ENCODE results near the gene TREH.

DNA sequence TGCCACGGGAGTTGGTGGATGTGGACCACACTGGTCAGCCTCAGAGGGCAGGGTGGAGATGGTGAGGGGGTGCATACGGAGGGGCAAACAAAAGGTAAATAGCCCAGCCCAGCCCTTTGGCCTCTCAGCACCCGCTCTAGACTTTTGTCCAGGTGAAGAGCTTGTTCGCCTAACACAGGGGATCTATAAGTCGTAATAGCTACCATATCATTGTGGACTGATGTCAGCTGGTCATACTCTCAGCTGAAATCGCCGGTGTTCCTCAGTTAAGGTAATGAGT is 27.0 kb upstream of the TREH start:
- no peak for TF ChIP-seq POLR2AphosphoS5 (IDR thresholded peaks at IDR 0.05)
- TF ChIP-seq CTCF (IDR thresholded peaks at IDR 0.05): no peak
- no peak for TF ChIP-seq POLR2A (IDR thresholded peaks at IDR 0.05)

Data from prostate gland (tissue), 2 donors.